HS-5 (cell line): ENCODE data around the gene ZNF513.

Source experiments
- DNase-seq: peaks from one replicate; pipeline ENCODE4 v3.0.0-alpha.2; 2012; ENCODE audit warnings: low read depth

The ZNF513 gene

GRCh38 chr2:27381577-27382181 lies 1.1 kb upstream of the ZNF513 start:
- DNase-seq = no peak

- no peak for DNase-seq
Measured at GRCh38 chr2:27379836-27380625, 503 bp downstream of the ZNF513 start.

- no peak for DNase-seq
Measured at GRCh38 chr2:27379383-27379835, 1.1 kb downstream of the ZNF513 start.

GRCh38 chr2:27378809-27379290 lies 1.7 kb downstream of the ZNF513 start:
- no peak for DNase-seq

- DNase-seq = no peak
Measured at GRCh38 chr2:27378096-27378808, 2.3 kb downstream of the ZNF513 start.

GRCh38 chr2:27377618-27378095 lies 2.9 kb downstream of the ZNF513 start:
- DNase-seq = no peak

- DNase-seq = no peak
Measured at GRCh38 chr2:27376866-27377617, 3.5 kb downstream of the ZNF513 start.

GRCh38 chr2:27376151-27376865 lies 4.2 kb downstream of the ZNF513 start:
- no peak for DNase-seq

GRCh38 chr2:27375513-27376099 lies 4.9 kb downstream of the ZNF513 start:
- no peak for DNase-seq

- no peak for DNase-seq
Measured at GRCh38 chr2:27373567-27373966, 7.0 kb downstream of the ZNF513 start.

- DNase-seq = no peak
Measured at GRCh38 chr2:27372937-27373336, 7.6 kb downstream of the ZNF513 start.

GRCh38 chr2:27370816-27371620 lies 9.5 kb downstream of the ZNF513 start:
- DNase-seq = no peak

- peak; percentile 96 for DNase-seq
Measured at GRCh38 chr2:27370026-27370815, 10.3 kb downstream of the ZNF513 start, which contains the start of the genes EIF2B4 and SNX17. TSS of gene EIF2B4 (minus strand) at chr2:27370338. CDS start at chr2:27370314, 24 bp downstream. TSS of gene SNX17 (plus strand) at chr2:27370616. CDS start at chr2:27370744, 128 bp downstream.

GRCh38 chr2:27369471-27370025 lies 11.0 kb downstream of the ZNF513 start:
- DNase-seq = no peak

- no peak for DNase-seq
Measured at GRCh38 chr2:27363933-27364332, 16.6 kb downstream of the ZNF513 start.

- DNase-seq = no peak
Measured at GRCh38 chr2:27362678-27363420, 17.7 kb downstream of the ZNF513 start.

- peak; percentile 95 for DNase-seq
Measured at GRCh38 chr2:27356382-27357181, 24.0 kb downstream of the ZNF513 start, which contains the start of gene GTF3C2. TSS of gene GTF3C2 (minus strand) at chr2:27356764. CDS start at chr2:27343554, 13,210 bp downstream.
